ENCODE results near the gene STIMATE. TPM values are rescaled to one million over a fixed set of nuclear protein-coding genes. Genes with fewer than 3 reads are reported as not detected.
A peak's percentile ranks its signal among the peaks of the same experiment; 100 is the strongest.

Gene STIMATE
- total RNA-seq, 2 donors from 2014 or later, result 7.6 to 10.3 TPM

GRCh38 chr3:52795298-52795900, 101.9 kb downstream of the STIMATE start:
- H3K27ac ChIP-seq, result no peak overlapping the region

GRCh38 chr3:52794612-52795099, 102.7 kb downstream of the STIMATE start, which contains the start of gene ITIH3:
ITIH3 (plus strand) TSS chr3:52794796; CDS start chr3:52794804, 8 bp downstream.
- TF ChIP-seq CTCF (IDR thresholded peaks at IDR 0.05), result no peak
- Histone ChIP-seq H3K4me1 (no peaks in the 10 kb centered on the region), H3K4me3 (no peak within 1 kb of the TSS), H3K9me3 (no peaks in the 10 kb centered on the region), H3K36me3 (no peaks in the 10 kb centered on the region), H3K27me3 (no peaks in the 10 kb centered on the region), H3K27ac (peak within 1 kb of the TSS in 1 of 2 donors; percentile 3)
- peak; percentile 65 for DNase-seq (ENCODE audit: low spot score)

More at GRCh38 chr3:52795298-52795900, 101.9 kb downstream of the STIMATE start:
- Histone ChIP-seq H3K36me3 (no peaks in the 10 kb centered on the region), H3K9me3 (no peaks in the 10 kb centered on the region), H3K4me1 (no peaks in the 10 kb centered on the region), H3K27me3 (no peaks in the 10 kb centered on the region), H3K4me3 (no peak overlapping the region)
- DNase-seq (ENCODE audit: low spot score), result no peak
- TF ChIP-seq CTCF (IDR thresholded peaks at IDR 0.05), result no peak

- no peak overlapping the region for H3K4me3 ChIP-seq
- no peaks in the 10 kb centered on the region for H3K36me3 ChIP-seq
- TF ChIP-seq CTCF (IDR thresholded peaks at IDR 0.05), result no peak
- no peak overlapping the region for H3K27ac ChIP-seq
- no peaks in the 10 kb centered on the region for H3K27me3 ChIP-seq
- no peak for DNase-seq (ENCODE audit: low spot score)
- no peaks in the 10 kb centered on the region for H3K4me1 ChIP-seq
- no peaks in the 10 kb centered on the region for H3K9me3 ChIP-seq
These were observed 103.4 kb downstream of the STIMATE start for GRCh38 chr3:52793702-52794611.

GRCh38 chr3:52792961-52793695, 104.2 kb downstream of the STIMATE start:
- no peak for DNase-seq (ENCODE audit: low spot score)
- Histone ChIP-seq H3K4me3 (no peak overlapping the region), H3K9me3 (no peaks in the 10 kb centered on the region), H3K27ac (no peak overlapping the region), H3K27me3 (no peaks in the 10 kb centered on the region), H3K36me3 (no peaks in the 10 kb centered on the region), H3K4me1 (no peaks in the 10 kb centered on the region)
- TF ChIP-seq CTCF (IDR thresholded peaks at IDR 0.05), result no peak

GRCh38 chr3:52792413-52792812, 104.9 kb downstream of the STIMATE start:
- Histone ChIP-seq H3K27ac (no peak overlapping the region), H3K9me3 (no peaks in the 10 kb centered on the region), H3K4me3 (no peak overlapping the region), H3K27me3 (no peaks in the 10 kb centered on the region), H3K4me1 (no peaks in the 10 kb centered on the region), H3K36me3 (no peaks in the 10 kb centered on the region)
- DNase-seq (ENCODE audit: low spot score), result no peak
- no peak for TF ChIP-seq CTCF (IDR thresholded peaks at IDR 0.05)

Measured in right atrium auricular region (tissue), 2 donors.